Brain pericyte (primary cell): ENCODE data around the gene LRP8.
"Not testable (repeated sequence)": the region's sequence is repeated elsewhere in the genome, so short reads cannot be mapped to it uniquely, and the experiment has no call there.

Experiments used
- DNase-seq: peaks from one replicate; pipeline ENCODE4 v3.0.0-alpha.2; 2012; ENCODE audit warnings: low read depth, low spot score

The LRP8 gene

GRCh38 chr1:53218201-53218600 lies 109.7 kb downstream of the LRP8 start:
- DNase-seq: no peak

- DNase-seq: no peak
Measured at GRCh38 chr1:53214376-53214940, 113.4 kb downstream of the LRP8 start.

- DNase-seq: no peak
Measured at GRCh38 chr1:53210954-53211353, 116.9 kb downstream of the LRP8 start.

DNA sequence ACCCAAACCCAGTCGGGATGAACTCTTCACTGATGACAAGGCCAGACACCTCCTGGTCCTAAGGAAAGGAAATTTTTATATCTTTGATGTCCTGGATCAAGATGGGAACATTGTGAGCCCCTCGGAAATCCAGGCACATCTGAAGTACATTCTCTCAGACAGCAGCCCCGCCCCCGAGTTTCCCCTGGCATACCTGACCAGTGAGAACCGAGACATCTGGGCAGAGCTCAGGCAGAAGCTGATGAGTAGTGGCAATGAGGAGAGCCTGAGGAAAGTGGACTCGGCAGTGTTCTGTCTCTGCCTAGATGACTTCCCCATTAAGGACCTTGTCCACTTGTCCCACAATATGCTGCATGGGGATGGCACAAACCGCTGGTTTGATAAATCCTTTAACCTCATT lies 117.5 kb downstream of the LRP8 start:
- DNase-seq: no peak

GRCh38 chr1:53207726-53208125 lies 120.1 kb downstream of the LRP8 start:
- DNase-seq: no peak

DNA sequence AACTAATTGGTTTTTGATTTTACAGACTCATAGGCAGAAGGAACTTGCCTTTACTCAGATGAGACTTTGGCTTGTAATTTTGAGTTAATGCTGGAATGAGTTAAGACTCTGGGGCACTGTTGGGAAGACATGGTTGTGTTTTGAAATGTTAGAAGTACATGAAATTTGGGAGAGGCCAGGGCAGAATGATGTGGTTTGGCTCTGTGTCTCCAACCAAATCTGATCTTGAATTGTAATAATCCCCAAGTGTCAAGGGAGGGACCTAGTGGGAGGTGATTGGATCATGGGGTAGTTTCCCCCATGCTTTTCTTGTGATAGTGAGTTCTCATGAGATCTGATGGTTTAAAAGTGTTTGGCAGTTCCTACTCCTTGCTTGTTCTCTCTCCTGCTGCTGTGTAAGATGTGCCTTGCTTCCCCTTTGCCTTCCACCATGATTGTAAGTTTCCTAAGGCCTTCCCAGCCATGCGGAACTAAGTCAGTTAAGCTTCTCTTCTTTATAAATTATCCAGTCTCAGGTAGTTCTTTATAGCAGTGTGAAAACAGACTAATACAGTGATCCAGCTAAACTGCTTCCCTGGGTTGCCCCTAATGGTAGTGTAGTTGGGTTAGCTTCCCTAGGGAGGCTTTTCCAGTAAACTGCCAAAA lies 121.0 kb downstream of the LRP8 start:
- no peak for DNase-seq

DNA sequence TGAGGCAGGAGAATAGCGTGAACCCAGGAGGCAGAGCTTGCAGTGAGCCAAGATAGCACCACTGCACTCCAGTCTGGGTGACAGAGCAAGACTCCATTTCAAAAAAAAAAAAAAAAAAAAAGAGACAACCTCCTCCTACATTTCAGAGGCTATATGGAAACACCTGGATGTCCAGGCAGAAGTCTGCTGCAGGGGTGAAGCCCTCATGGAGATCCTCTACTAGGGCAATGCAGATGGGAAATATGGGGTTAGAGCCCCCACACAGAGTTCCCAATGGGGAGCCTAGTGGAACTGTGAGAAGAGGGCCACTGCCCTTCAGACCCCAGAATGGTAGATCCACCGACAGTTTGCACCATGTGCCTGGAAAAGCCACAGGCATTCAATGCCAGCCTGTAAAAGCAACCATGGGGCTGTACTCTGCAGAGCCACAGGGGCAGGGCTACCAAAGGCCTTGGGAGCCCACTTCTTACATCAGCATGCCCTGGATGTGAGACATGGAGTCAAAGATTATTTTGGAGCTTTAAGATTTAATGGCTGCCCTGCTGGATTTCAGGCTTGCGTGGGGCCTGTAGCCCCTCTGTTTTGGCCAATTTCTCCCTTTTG lies 121.7 kb downstream of the LRP8 start:
- not testable (repeated sequence) for DNase-seq

DNA sequence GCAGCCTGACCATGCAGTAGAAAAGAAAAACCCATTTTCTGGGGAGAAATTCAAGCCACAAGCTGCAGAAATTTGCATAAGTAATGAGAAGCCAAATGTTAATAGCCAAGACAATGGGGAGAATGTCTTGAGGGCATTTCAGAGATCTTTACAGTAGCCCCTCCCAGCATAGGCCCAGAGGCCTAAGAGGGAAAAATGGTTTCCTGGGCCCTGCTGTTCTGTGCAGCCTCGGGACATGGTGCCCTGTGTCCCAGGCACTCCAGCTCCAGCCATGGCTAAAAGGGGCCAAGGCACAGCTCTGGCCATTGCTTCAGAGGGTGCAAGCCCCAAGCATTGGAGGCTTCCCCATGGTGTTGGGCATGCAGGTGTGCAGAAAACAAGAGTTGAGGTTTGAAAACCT lies 122.4 kb downstream of the LRP8 start:
- DNase-seq: not testable (repeated sequence)

DNA sequence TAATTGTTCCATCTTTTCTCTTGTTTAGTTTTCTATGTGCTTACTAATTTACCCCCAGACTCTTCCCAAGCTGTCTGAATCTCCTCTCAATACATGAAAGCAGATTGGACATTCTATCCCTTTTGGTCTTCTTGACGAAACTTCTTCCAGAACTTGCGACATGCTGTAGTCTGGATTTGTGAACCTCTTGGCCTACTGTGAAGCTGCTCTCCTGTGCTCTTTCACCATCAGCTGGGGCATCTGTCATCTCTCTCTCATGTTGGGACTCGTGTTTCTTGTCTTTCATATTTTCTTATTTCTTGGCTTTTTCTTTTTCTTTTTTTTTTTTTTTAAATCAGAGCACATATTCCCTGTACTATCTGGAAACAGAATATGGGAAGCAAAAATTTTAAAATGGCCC lies 124.4 kb downstream of the LRP8 start:
- no peak for DNase-seq

GRCh38 chr1:53198241-53198651 lies 129.6 kb downstream of the LRP8 start:
- DNase-seq: no peak

- no peak for DNase-seq
Measured at GRCh38 chr1:53197291-53198200, 130.3 kb downstream of the LRP8 start.

DNA sequence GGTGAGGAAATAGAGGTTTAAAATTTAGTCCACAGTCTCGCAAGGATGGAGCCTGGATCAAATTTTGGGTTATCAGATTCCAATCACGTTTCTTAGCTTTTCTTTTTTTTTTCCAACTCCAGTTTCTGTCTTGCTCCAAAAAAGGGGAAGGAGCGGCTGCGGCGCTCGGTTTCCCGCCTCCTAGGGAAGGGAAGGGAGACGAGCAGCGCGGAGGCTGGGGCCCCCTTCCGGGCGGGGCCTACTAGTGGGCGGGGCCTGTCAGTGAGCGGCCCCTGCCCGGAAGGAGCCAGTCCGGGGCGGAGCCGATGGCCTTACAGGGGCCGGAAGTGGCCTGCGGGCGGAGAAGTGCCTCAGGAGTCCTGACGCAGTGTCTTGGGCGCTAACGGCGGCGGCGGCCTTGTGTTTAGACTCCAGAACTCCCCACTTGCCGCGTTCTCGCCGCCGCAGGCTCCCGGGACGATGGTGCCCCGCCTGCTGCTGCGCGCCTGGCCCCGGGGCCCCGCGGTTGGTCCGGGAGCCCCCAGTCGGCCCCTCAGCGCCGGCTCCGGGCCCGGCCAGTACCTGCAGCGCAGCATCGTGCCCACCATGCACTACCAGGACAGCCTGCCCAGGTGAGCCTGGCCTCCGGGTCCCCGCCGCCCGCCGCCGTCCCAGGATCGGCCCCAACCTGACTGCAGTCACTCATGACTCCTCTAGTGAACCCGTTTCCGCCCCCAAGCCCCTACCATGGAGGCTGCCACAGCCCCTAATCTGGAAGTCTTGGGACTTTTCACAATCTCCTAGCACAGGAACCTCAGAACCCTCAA lies 131.2 kb downstream of the LRP8 start, which contains the start of gene CPT2:
CPT2 (plus strand) TSS at position 340 of the 806 bp plus-strand sequence; CDS start at position 460, 120 bp downstream.
- DNase-seq: peak; percentile 51

DNA sequence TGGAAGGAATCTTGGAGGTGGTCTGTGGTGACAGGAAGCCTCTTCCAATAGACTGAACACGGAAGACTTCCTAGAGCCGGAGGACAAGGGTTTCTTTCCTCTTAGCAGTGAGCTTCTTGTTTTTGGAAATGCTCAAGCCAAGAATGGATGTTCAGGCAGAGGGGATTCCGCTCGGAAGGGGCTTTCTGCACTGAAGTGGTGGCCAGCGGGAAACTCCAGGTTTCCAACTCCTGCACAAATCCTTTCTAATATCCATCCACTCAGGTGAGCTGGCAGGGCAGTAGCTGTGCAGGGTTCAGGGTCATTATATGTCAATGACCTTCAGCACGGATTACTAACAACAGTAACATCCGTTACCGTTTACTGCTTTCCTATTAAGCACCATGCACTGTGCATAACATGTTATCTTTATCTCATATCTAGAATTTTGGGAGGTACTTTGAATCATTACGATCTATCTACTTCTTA lies 131.8 kb downstream of the LRP8 start:
- no peak for DNase-seq

- DNase-seq: no peak
Measured at GRCh38 chr1:53195246-53196016, 132.4 kb downstream of the LRP8 start.
